GM21423 (cell line): ENCODE results near the gene L3MBTL1.
"Not testable (repeated sequence)": the region's sequence is repeated elsewhere in the genome, so short reads cannot be mapped to it uniquely, and the experiment has no call there.

Experiments
- ATAC-seq: cut with Tn5 transposase; IDR thresholded peaks from one replicate; pipeline ENCODE4 v1.9.1; 2021; ENCODE audit warnings: mild to moderate bottlenecking, moderate library complexity; ENCODE audit not compliant: unreplicated experiment

Gene L3MBTL1

DNA sequence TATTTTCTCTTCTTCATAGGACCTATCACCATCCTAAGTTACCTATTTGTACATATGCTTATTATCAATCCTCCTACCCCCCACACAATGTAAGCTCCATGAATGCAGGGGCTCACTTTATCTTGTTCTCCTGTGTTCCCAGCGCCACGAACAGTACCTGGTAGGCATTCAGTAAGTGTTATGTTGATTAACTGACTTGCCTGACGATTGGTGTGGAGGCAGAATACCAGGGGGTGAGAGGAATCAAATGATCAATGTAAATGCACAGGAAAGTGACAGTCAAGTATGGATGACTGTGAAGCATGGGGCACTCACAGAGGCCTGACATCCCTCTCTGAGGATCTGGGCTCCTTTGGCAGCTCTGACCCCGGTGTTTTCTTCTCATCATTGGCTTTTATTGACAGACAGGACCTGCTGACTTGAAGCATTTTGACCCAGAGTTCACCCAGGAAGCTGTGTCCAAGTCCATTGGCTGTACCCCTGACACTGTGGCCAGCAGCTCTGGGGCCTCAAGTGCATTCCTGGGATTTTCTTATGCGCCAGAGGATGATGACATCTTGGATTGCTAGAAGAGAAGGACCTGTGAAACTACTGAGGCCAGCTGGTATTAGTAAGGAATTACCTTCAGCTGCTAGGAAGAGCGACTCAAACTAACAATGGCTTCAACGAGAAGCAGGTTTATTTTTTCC is 77.1 kb downstream of the L3MBTL1 start:
- ATAC-seq, result no peak

DNA sequence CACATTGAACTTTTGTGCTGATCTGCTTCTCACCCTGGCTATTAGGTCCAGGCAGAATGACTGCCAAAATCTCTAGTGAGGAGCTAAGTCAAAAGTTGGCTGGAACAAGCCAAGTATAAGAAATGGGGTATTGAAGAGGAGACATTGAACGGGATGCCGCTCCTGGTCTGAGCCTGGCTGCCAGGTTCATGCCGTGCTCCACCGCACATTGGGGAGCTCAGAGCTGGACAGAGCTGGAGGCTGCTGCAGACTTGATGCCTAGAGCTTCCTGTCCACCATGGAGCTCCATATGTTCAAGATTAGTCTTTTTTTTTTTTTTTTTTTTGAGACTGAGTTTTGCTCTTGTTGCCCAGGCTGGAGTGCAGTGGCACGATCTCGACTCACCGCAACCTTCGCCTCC is 79.1 kb downstream of the L3MBTL1 start:
- ATAC-seq, result no peak

DNA sequence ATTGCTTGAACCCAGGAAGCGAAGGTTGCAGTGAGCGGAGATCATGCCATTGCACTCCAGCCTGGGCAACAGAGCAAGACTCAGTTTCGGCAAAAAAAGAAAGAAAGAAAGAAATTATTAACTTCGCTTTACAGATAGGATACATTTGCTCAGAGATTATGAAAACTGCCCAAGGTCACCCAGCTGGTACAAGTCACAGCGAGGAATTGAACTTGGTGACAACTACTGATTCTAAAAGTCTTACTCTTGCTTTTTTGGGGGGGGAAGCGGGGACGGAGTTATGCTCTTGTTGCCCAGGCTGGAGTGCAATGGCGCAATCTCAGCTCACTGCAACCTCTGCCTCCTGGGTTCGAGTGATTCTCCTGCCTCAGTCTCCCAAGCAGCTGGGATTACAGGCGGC is 81.0 kb downstream of the L3MBTL1 start:
- ATAC-seq, result not testable (repeated sequence)

DNA sequence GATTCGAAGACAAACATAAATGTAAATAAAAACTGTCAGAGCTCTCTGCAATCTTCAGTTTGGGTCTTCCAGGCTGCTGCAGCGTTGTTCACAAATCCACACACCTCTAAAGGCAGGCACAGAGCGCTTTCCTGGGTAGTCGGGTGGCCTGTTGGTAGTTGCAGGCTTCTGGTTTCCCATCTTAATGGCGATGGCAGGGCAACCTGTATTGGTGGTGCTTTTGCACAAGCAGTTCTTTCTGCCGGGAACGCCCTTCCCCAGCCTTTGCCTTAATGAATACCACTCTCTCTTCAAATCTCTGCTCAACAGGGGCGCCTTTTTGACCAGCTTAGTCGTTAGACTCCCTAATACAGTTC is 82.5 kb downstream of the L3MBTL1 start:
- no peak for ATAC-seq

DNA sequence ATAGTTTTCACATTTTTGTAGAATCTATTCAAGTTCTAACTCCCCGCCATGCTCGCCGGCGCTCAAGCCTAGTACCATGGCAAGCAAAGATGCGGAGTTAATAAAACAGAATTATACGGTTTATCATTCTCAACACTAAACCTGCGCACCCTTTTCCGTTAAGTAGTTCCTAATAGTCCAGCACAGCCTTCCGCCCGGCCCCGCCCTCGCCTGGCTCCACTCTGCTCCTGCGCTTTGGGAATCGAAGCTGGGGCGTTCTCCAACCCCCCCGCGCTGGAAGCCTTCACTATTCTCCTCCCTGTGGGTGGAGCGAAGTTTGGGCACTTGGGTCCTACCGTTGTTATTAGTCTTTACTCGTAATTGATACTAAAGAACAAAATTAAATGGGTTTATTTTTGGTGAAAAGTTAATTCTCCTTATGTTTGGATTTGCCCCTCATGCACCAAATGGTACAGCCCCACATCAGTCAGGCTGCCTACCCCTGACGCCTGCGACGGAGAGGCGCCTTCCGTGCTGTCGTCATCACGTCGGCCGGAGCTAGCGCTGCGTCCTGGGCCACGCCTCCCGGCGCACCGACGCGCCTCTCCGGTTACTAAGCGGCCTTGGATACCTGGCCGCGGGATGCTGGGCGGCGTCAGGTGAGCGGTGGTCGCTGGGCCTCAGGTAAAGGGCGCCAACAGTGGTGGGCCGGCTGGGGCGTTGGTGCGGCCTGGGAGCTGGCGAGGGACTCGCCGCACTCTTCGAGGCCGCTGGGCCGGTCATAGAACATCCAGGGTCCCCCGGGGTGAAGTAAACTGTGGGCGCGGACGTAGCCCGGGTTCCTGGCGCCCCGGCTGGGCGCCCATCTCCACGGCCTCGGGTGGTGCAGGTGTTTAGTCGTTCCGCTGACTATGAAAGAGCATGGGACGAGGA is 83.2 kb downstream of the L3MBTL1 start, which contains the start of gene IFT52:
Gene IFT52, plus strand, starts transcription at position 546 of the 912 bp plus-strand sequence. CDS start 3,762 bp downstream, outside the sequence.
- peak; percentile 99 for ATAC-seq
